HG03469 (cell line): Measurements from ENCODE around the gene IMPG1.

Source experiments
- ATAC-seq: cut with Tn5 transposase; IDR thresholded peaks from one replicate; pipeline ENCODE4 v1.9.1; 2021; ENCODE audit warnings: mild to moderate bottlenecking, moderate library complexity, moderate number of reproducible peaks; ENCODE audit not compliant: unreplicated experiment

Gene IMPG1, protein sequence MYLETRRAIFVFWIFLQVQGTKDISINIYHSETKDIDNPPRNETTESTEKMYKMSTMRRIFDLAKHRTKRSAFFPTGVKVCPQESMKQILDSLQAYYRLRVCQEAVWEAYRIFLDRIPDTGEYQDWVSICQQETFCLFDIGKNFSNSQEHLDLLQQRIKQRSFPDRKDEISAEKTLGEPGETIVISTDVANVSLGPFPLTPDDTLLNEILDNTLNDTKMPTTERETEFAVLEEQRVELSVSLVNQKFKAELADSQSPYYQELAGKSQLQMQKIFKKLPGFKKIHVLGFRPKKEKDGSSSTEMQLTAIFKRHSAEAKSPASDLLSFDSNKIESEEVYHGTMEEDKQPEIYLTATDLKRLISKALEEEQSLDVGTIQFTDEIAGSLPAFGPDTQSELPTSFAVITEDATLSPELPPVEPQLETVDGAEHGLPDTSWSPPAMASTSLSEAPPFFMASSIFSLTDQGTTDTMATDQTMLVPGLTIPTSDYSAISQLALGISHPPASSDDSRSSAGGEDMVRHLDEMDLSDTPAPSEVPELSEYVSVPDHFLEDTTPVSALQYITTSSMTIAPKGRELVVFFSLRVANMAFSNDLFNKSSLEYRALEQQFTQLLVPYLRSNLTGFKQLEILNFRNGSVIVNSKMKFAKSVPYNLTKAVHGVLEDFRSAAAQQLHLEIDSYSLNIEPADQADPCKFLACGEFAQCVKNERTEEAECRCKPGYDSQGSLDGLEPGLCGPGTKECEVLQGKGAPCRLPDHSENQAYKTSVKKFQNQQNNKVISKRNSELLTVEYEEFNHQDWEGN

GRCh38 chr6:76072562-76072961 lies at the start of gene IMPG1:
Gene IMPG1 (minus strand): TSS chr6:76072662. CDS start chr6:76072488, 174 bp downstream.
- ATAC-seq: no peak

DNA sequence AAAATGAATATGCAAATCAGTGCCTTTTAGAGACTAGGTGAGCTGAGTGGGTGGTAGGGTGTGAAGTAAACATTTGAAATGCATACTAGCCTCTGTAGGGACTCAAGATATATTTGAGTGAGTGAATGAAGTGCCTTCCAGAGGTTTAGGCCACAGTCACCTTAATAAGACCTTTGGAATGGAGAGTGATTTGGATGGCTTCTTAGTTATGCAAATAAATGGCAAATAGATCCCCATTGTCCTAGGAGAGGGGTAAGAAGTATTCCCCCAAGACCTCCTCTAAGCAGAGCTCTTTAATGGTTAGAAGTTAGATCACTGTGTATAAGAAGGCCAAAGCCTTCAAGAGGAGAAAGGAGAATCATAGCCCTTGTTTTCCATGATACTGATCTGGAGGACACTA lies 47.8 kb upstream of the IMPG1 start:
- no peak for ATAC-seq

DNA sequence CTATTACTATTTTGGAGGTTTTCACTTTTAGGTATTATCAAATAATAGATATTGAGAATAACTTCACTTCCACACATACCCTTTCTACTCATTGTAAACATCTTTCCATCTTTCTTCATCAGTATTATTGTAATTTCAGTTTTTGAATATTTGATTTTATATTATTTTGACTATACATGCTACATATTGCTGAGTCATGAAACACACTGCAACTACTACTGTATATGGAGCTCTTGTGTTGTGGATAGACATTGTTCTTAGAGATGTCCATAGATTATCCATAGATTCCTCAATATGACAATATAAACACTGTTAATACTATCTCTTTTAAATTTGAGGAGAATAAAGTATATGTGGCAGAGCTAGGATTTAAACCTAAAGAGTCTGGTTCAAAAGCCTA lies 819 bp upstream of the IMPG1 start:
- ATAC-seq: no peak

DNA sequence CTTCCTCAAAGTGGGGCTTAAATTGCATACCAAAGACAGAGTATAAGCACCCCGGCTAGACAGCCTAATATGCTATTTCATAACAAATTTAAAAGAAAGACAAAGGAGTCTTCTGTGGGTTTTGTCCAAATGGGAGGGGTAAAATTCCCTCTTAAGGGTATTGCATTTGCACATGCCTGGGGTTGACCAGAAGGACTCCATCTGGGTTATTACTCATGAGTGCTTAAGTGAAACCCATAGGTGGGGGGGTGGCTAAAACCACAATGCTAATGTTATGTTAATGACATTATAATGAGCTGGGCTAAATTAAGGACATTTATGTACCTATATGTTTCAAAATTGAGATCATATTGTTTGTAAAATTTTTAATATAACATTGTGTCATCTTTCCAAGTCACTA lies 15.0 kb downstream of the IMPG1 start:
- no peak for ATAC-seq

- ATAC-seq: no peak
Observed at GRCh38 chr6:76052314-76052713, 20.1 kb downstream of the IMPG1 start.

- no peak for ATAC-seq
Observed at GRCh38 chr6:76043690-76044089, 28.8 kb downstream of the IMPG1 start.

DNA sequence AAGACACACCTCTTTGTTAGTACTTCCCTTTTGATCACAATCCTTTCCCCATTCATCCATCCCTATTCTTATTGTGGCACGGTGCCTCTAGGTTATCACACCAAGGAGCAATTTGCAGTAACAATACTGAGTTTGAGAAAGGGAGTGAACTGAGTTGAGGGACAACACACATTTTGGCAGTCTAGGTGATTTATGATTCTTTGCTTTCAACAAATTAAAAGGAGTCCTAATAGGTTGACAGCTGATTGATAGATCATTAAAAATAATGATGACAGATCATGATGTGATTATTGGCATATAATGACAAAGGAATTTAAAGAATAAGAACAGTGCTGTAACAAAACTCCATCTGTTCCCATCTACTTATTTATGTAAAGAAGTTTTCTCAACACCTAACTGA lies 36.7 kb downstream of the IMPG1 start:
- ATAC-seq: no peak

- no peak for ATAC-seq
Observed at GRCh38 chr6:76026101-76026500, 46.4 kb downstream of the IMPG1 start.

DNA sequence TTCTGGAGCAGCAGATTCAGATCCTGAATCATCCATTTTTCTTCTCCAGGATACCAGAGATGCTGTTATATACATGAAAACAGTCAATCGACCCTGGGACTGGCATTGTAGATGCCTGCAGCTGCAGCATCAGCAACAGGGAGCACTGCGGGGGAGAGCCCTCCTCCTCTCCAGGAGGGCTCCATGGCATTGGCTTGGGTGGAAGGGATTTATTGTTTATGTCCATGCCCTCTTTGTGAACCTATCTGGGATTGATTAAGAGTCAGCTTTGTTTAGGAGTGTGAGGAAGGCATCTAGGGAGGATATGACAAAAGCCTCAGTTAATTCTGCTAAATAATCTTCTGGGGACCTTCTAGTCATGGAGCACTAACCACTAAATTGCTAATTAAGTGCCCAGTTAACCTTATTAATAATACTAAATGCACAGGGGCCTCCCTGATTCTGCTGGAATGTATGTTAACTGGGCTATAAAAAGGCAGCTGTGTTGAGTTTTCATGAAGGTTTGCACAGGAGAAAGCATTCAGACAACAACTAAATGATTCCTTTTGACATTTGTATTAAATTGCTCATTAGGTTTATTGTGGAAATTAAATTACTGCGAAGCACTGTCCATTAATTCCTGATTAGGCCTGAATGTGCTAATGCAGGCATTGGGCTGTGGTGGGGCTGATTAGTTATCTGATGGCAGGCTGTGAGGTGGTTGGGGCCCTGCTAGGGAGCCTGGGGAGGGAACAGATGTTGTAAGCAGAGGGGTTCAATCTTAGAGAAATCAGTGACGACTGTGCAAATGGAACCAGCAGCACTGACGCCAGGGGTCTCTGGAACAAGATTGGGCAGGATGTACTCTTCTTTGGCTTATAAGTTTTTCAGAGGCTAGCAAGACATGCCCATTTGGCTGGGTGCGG lies 57.6 kb downstream of the IMPG1 start:
- ATAC-seq: no peak

DNA sequence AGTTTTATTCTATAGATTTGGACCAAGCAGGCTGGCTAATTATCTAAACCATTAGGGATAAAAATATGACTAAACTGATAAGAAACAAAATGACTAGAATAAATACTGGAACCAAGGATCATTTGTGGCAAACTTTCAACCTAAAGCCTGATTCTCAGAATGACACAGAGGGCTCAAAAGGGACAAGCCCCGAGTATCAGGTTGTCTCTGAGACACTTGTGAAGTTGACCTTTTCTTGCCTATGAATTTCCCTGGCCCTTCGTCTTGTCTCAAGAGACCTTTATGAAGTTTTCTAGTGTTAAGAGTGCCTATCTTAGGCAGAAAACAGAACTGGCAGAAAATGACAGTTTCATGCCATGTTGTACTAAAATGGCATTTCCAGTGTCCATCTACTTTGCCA lies 68.3 kb downstream of the IMPG1 start:
- peak; percentile 36 for ATAC-seq

GRCh38 chr6:76003686-76004085 lies 68.8 kb downstream of the IMPG1 start:
- no peak for ATAC-seq

DNA sequence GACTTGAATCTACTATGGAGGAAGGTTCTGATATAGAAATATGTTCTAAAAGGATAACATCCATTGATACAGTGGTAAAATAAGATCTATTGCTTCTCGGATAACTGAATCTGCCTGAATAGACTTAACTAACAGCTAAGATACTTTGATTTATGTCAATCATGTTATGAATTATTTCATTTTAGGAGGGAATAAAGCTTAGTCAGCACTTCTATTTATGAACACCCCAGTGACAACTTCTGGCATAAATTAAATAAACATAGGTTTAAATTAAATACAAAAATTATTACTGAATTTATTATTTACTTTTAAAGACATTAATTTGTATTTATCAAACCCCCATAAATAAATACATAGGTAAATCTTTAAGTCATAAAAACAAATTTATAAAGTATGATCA lies 69.3 kb downstream of the IMPG1 start:
- ATAC-seq: no peak

DNA sequence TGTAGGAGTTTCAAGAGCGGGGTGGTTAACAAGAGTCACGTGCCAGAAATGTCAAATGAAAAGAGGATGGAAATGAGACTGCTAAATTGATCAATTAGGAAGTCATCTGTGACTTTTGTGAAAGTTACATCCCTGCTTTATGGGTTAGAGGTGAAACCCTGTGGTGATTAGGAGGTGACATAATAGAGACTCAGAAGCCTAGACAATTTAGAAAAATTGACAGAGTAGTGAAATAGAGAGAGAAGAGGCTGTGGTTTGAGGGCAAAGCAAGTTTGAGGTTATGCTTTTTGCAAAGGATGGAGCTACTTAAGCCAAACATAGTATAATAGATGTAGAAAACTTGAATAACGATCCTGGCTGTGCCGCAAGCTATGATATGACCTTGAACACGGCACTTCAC lies 71.8 kb downstream of the IMPG1 start:
- ATAC-seq: no peak

DNA sequence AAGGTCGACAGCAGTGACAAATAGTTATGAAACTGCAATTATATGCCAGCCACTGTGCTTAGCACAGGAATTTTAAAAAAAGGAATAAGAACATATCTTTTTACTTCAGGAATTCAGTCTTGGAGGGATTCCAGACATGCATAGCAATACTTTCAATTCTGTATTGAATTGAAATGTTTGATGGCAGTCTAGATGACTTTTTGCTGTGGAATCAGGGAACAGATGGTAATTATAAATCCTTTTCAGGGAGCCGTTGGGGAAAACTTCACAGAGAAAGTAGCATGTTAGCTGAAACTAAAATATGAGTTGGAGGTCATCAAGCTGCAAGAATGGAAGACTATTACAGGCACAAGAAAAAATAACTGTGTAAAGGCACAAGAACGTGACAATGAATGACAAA lies 74.8 kb downstream of the IMPG1 start:
- ATAC-seq: no peak

GRCh38 chr6:75993236-75994162 lies 79.0 kb downstream of the IMPG1 start:
- ATAC-seq: no peak

DNA sequence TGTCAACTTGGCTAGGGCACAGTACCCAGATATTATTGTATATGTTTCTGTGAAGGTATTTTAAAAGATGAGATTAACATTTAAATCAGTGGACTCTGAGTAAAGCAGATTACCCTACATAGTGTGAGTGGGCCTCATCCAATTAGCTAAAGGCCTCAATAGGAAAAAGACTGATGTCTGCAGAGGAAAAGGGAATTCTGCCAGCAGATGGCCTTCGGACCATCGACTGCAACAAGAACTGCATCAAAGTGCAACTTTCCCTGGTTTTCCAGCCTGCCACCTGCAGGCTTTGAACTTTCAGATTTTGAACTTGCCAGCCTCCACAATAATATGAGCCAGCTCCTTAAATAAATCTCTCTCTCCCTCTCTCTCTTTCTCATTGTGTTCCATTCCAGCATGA lies 80.5 kb downstream of the IMPG1 start:
- ATAC-seq: no peak

- ATAC-seq: no peak
Observed at GRCh38 chr6:75986935-75987334, 85.5 kb downstream of the IMPG1 start.

DNA sequence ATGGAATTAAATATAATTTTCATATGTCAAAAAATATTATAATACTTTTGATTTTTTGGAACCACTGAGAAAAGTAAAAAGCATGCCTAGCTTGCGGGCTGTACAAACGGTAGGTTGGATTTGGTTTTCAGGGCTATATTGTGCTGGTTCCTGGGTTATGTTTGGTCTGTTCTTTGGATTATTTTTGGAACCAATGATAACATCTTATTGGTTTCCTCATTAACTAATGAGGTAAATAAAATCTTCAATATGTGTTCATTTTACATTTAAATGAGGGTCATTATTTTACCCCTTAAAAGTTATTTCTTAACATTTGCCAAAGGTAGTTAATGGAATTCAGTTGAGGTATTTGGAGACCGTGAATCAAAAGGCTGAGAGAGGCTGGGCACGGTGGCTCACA lies 96.6 kb downstream of the IMPG1 start:
- ATAC-seq: no peak

DNA sequence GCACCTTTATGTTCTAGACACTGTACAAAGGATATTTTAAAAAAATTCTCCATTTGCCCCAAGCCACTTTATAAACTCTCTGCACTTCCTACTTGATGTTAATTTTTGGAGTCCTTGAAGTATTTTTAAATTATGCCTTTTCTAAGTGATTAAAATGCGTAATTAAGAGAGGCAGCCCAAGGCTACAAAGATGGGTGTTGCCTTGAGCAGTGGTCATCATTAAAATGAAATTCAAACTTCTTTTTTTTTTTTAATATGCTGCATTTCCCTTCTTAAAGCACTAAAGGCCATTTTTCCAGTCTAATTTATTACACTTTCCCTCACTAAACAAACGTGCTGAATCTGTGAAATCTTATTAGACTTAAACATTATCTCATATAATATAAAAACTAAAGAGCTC lies 102.4 kb downstream of the IMPG1 start:
- no peak for ATAC-seq

DNA sequence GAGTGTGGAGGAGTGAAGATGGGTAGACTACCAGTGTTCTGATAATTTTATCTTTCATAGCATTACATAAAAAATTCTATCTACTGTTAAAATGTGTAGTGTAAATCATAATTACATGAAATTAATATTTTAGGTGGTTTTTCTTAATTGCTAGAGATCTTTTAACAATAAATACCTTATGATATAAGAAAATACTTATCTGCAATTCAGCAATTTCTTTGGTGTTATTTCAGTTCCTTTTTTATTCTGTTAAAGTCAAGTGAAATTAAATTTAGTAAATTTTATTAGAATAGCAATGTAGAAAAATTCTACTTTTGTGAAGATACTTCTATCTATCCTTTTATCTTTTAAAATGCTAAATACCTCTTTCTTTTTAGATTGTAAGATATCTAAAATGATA lies 104.3 kb downstream of the IMPG1 start:
- ATAC-seq: no peak
